ENCODE results near the gene TMEFF1. TPM values are rescaled to one million over a fixed set of nuclear protein-coding genes. Genes with fewer than 3 reads are reported as not detected.

Gene TMEFF1
- polyA plus RNA-seq, 1 donor (not counting 4 experiments of a cell fraction or from before 2014, with no cell fraction given), result not detected

GRCh38 chr9:100449420-100449819 lies 23.5 kb upstream of the TMEFF1 start:
- TF ChIP-seq EZH2 (IDR thresholded peaks at IDR 0.05; ENCODE audit: low read length) (no peak), CTCF (optimal IDR thresholded peaks at IDR 0.05 in 1 of 3, IDR thresholded peaks at IDR 0.05 in 1 of 3, conservative IDR thresholded peaks at IDR 0.05 in 1 of 3; ENCODE audit: extremely low read depth in 1 of 3, insufficient read depth in 2 of 3, low read length in 3 of 3) (no peak)
- dilution Hi-C loops (cut with MboI; ENCODE audit: extremely low pct_ligation_motif_present, low sequenced_read_pairs), result no loop called here
- H4K20me1 ChIP-seq (ENCODE audit: control insufficient read depth, extremely low read depth, insufficient read depth, low read length), result no peaks in the 10 kb centered on the region
- no peaks in the 10 kb centered on the region for H3K9me3 ChIP-seq (ENCODE audit: control insufficient read depth, low read depth, low read length)
- FAIRE-seq (no peak), DNase-seq (ENCODE audit: low read depth, low spot score) (no peak)
- H3K27me3 ChIP-seq (ENCODE audit: control insufficient read depth, extremely low read depth, insufficient read depth, low read length), result no peaks in the 10 kb centered on the region
- peaks cover 17 to 22% of the 10 kb centered on the region in 2 experiments for H3K36me3 ChIP-seq (ENCODE audit: control insufficient read depth in 2 of 2, extremely low read depth in 1 of 2, insufficient read depth in 2 of 2, low read length in 2 of 2)
- peaks cover 34% of the 10 kb centered on the region for H3K79me2 ChIP-seq (ENCODE audit: control insufficient read depth, insufficient read depth, low read length)
- H3K9me1 ChIP-seq (ENCODE audit: control insufficient read depth, extremely low read depth, insufficient read depth, low read length), result no peaks in the 10 kb centered on the region
- H3K9ac ChIP-seq (ENCODE audit: control insufficient read depth, extremely low read depth, insufficient read depth, low read length), result no peak overlapping the region
- H3K4me2 ChIP-seq (ENCODE audit: control insufficient read depth, extremely low read depth, insufficient read depth, low read depth, low read length), result no peak overlapping the region
- no peak overlapping the region for H3K27ac ChIP-seq (ENCODE audit: control insufficient read depth, insufficient read depth, low read length)
- H3K4me1 ChIP-seq (ENCODE audit: control insufficient read depth, extremely low read depth, insufficient read depth, low read length), result no peaks in the 10 kb centered on the region
- no peak overlapping the region for H2AFZ ChIP-seq (ENCODE audit: control insufficient read depth, low read length)
- no peak overlapping the region for H3K4me3 ChIP-seq (ENCODE audit: control insufficient read depth in 2 of 3, extremely low read depth in 1 of 3, insufficient read depth in 2 of 3, low read depth in 1 of 3, low read length in 3 of 3)

GRCh38 chr9:100452894-100453293 lies 20.1 kb upstream of the TMEFF1 start:
- no peak overlapping the region for H2AFZ ChIP-seq (ENCODE audit: control insufficient read depth, low read length)
- peaks cover 9% of the 10 kb centered on the region for H3K79me2 ChIP-seq (ENCODE audit: control insufficient read depth, insufficient read depth, low read length)
- no peaks in the 10 kb centered on the region for H3K9me1 ChIP-seq (ENCODE audit: control insufficient read depth, extremely low read depth, insufficient read depth, low read length)
- no peaks in the 10 kb centered on the region for H4K20me1 ChIP-seq (ENCODE audit: control insufficient read depth, extremely low read depth, insufficient read depth, low read length)
- no peak overlapping the region for H3K4me3 ChIP-seq (ENCODE audit: control insufficient read depth in 2 of 3, extremely low read depth in 1 of 3, insufficient read depth in 2 of 3, low read depth in 1 of 3, low read length in 3 of 3)
- H3K36me3 ChIP-seq (ENCODE audit: control insufficient read depth in 2 of 2, extremely low read depth in 1 of 2, insufficient read depth in 2 of 2, low read length in 2 of 2), result peaks cover 16 to 20% of the 10 kb centered on the region in 2 experiments
- H3K27ac ChIP-seq (ENCODE audit: control insufficient read depth, insufficient read depth, low read length), result no peak overlapping the region
- FAIRE-seq (no peak), DNase-seq (ENCODE audit: low read depth, low spot score) (no peak)
- dilution Hi-C loops (cut with MboI; ENCODE audit: extremely low pct_ligation_motif_present, low sequenced_read_pairs), result no loop called here
- TF ChIP-seq EZH2 (IDR thresholded peaks at IDR 0.05; ENCODE audit: low read length), result no peak
- no peak for TF ChIP-seq CTCF (optimal IDR thresholded peaks at IDR 0.05 in 1 of 3, IDR thresholded peaks at IDR 0.05 in 1 of 3, conservative IDR thresholded peaks at IDR 0.05 in 1 of 3; ENCODE audit: extremely low read depth in 1 of 3, insufficient read depth in 2 of 3, low read length in 3 of 3)
- no peak overlapping the region for H3K9ac ChIP-seq (ENCODE audit: control insufficient read depth, extremely low read depth, insufficient read depth, low read length)
- H3K9me3 ChIP-seq (ENCODE audit: control insufficient read depth, low read depth, low read length), result no peaks in the 10 kb centered on the region
- no peaks in the 10 kb centered on the region for H3K4me1 ChIP-seq (ENCODE audit: control insufficient read depth, extremely low read depth, insufficient read depth, low read length)
- H3K27me3 ChIP-seq (ENCODE audit: control insufficient read depth, extremely low read depth, insufficient read depth, low read length), result no peaks in the 10 kb centered on the region
- no peak overlapping the region for H3K4me2 ChIP-seq (ENCODE audit: control insufficient read depth, extremely low read depth, insufficient read depth, low read depth, low read length)
